Lower leg skin (tissue), 4 donors: ENCODE measurements around the gene ZDHHC22. TPM values are rescaled to one million over a fixed set of nuclear protein-coding genes. Genes with fewer than 3 reads are reported as not detected.

Experiments
- DNase-seq, 2 donors: peaks; one replicate each; pipeline ENCODE4 v3.0.0-alpha.2; 2019; ENCODE audit warnings: low spot score in 2 of 2
- H3K4me3 ChIP-seq: fragments of 200-600 bp; sonication (generic); 2 replicates; pipeline ENCODE4 v1.5.1; 2017; ENCODE audit warnings: mild to moderate bottlenecking, low read depth; ENCODE audit not compliant: poor library complexity, severe bottlenecking
- CTCF ChIP-seq, 3 donors: fragments of 450-650 bp; IDR thresholded peaks; one replicate each; pipeline ENCODE4 v1.5.1; 2016; ENCODE audit warnings: antibody characterized with exemption in 3 of 3, mild to moderate bottlenecking in 3 of 3, moderate library complexity in 2 of 3
- POLR2A ChIP-seq, 2 donors: fragments of 450-650 bp; IDR thresholded peaks; one replicate each; pipeline ENCODE4 v1.6.1; 2016 to 2017; ENCODE audit warnings: antibody characterized with exemption in 2 of 2, mild to moderate bottlenecking in 1 of 2, moderate library complexity in 1 of 2
- WGBS, 2 donors: methylation state at CpG; one replicate each; pipeline ENCODE4 v1.1.5; 2018; 5-methylcytosine and 5-hydroxymethylcytosine counted together
- intact Hi-C: fragments of 100-400 bp; cut with DNase I; formaldehyde crosslinking; loops from one replicate; pipeline ENCODE4 v1.15.0; 2023; ENCODE audit warnings: low total_unique reads
- total RNA-seq, 4 donors: library from RNA; depleted of rRNA; stranded (reverse); fragments of >200 nt; gene quantifications; one replicate each; pipeline ENCODE4 v1.1.0, GENCODE V29; 2016

Gene ZDHHC22
- total RNA-seq, 4 donors from 2014 or later, result not detected

GRCh38 chr14:77161011-77161410, 19.4 kb upstream of the ZDHHC22 start:
- intact Hi-C loops, result no loop called here
- no peak for DNase-seq
- H3K4me3 ChIP-seq, result no peak overlapping the region
- TF ChIP-seq CTCF (IDR thresholded peaks at IDR 0.05) (no peak), POLR2A (IDR thresholded peaks at IDR 0.05) (no peak)
- WGBS, 2 donors, result 76 to 81% methylated on average over 4 of the region's 4 CpGs

GRCh38 chr14:77158882-77159255, 17.3 kb upstream of the ZDHHC22 start:
- no peak overlapping the region for H3K4me3 ChIP-seq
- DNase-seq, result no peak
- TF ChIP-seq CTCF (IDR thresholded peaks at IDR 0.05), result no peak
- TF ChIP-seq POLR2A (IDR thresholded peaks at IDR 0.05), result no peak
- intact Hi-C loops, result loop anchor here (10.0 kb wide), 1 partner anchor 56 kb away; no protein-coding TSS in a partner anchor
- WGBS, 2 donors, result 60 to 71% methylated on average over 2 of the region's 2 CpGs

GRCh38 chr14:77158175-77158881, 16.7 kb upstream of the ZDHHC22 start:
- intact Hi-C loops, result loop anchor here (10.0 kb wide), 1 partner anchor 56 kb away; no protein-coding TSS in a partner anchor
- no peak overlapping the region for H3K4me3 ChIP-seq
- 6 to 10% methylated on average over 18 of the region's 18 CpGs for WGBS, 2 donors
- no peak for TF ChIP-seq POLR2A (IDR thresholded peaks at IDR 0.05)
- TF ChIP-seq CTCF (IDR thresholded peaks at IDR 0.05), result no peak
- DNase-seq, result no peak

GRCh38 chr14:77157740-77158139, 16.1 kb upstream of the ZDHHC22 start:
- H3K4me3 ChIP-seq, result no peak overlapping the region
- DNase-seq, result no peak
- TF ChIP-seq POLR2A (IDR thresholded peaks at IDR 0.05), result no peak
- no peak for TF ChIP-seq CTCF (IDR thresholded peaks at IDR 0.05)
- intact Hi-C loops, result loop anchor here (10.0 kb wide), 1 partner anchor 57 kb away; no protein-coding TSS in a partner anchor
- WGBS, 2 donors, result 53 to 59% methylated on average over 11 of the region's 11 CpGs

- intact Hi-C loops, result loop anchor here (10.0 kb wide), 1 partner anchor 60 kb away; no protein-coding TSS in a partner anchor
- no peak for DNase-seq
- WGBS, 2 donors, result 52 to 72% methylated on average over 2 of the region's 2 CpGs
- no peak overlapping the region for H3K4me3 ChIP-seq
- TF ChIP-seq POLR2A (IDR thresholded peaks at IDR 0.05), result no peak
Observed at GRCh38 chr14:77155083-77155482, 13.5 kb upstream of the ZDHHC22 start.

- 51 to 61% methylated on average over 7 of the region's 7 CpGs for WGBS, 2 donors
- intact Hi-C loops, result loop anchor here (10.0 kb wide), 1 partner anchor 60 kb away; no protein-coding TSS in a partner anchor
- no peak overlapping the region for H3K4me3 ChIP-seq
- TF ChIP-seq POLR2A (IDR thresholded peaks at IDR 0.05) (no peak), CTCF (IDR thresholded peaks at IDR 0.05) (no peak)
- no peak for DNase-seq
Observed at GRCh38 chr14:77154421-77154820, 12.8 kb upstream of the ZDHHC22 start.
